ENCODE results near the gene CNGA1.
"Not testable (repeated sequence)": the region's sequence is repeated elsewhere in the genome, so short reads cannot be mapped to it uniquely, and the experiment has no call there.

The CNGA1 gene

GRCh38 chr4:48030470-48030869 lies 14.0 kb upstream of the CNGA1 start:
- DNase-seq (ENCODE audit: low read depth): no peak

DNA sequence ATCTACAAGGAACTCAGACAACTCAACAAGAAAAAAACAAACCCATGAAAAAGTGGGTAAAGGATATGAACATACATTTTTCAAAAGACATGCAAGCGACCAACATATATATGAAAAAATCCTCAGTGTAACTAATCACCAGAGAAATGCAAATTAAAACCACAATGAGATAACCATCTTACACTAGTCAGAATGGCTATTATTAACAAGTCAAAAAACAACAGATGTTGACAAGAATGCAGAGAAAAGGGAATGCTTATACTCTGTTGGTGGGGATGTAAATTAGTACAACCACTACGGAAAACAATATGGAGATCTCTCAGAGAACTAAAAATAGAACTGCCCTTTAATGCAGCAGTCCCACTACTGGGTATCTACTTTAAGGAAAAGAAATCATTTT lies 12.2 kb upstream of the CNGA1 start:
- no peak for DNase-seq (ENCODE audit: low read depth)

- no peak for DNase-seq (ENCODE audit: low read depth)
Observed at GRCh38 chr4:48027653-48028052, 11.2 kb upstream of the CNGA1 start.

- DNase-seq (ENCODE audit: low read depth): no peak
Observed at GRCh38 chr4:48025005-48025404, 8.5 kb upstream of the CNGA1 start.

DNA sequence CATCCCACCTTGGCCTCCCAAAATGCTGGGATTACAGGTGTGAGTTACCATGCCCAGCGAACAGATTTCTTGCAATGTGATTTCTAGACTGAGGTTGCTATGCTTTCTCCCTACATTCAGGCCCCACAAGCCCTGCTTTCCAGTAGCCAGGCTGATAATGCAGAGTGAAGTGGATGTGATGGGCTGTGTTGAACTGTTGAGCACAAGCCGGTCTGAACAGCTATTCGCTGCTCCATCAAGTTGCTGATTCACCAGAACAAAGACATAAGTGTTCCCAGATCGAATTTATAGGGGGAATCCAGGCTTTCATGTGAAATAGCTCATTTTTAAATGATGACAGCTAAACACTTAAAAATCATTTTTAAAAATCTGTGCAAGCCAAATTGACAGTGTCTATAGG lies 8.0 kb upstream of the CNGA1 start:
- no peak for DNase-seq (ENCODE audit: low read depth)

DNA sequence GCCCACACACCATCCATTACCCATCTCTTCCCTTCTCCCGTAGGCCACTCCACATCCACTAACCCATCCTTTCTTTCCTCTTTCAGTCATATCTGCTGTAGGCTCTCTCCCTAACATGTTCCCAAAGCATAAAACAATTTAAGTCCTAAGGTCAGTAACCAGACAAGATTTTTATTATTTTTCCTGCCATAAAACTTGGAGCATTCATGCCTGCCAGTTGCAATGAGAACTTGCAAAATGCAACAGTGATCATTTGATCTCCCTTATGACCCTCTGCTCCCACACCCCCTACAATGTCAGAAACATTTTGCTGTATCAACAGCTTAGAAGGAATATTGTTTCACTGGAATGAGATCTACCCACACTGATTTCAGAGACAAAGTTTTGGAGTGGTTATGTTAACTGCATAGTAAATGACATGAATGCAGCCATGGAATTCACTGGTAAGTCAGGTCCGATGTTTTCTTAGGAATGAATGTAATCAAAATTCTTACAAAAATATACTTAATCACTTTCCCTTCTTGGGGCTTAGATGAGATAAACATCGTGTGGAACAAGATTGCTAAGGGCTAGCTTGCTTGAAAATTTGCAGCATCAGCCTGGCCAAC lies 5.8 kb upstream of the CNGA1 start:
- no peak for DNase-seq (ENCODE audit: low read depth)

DNA sequence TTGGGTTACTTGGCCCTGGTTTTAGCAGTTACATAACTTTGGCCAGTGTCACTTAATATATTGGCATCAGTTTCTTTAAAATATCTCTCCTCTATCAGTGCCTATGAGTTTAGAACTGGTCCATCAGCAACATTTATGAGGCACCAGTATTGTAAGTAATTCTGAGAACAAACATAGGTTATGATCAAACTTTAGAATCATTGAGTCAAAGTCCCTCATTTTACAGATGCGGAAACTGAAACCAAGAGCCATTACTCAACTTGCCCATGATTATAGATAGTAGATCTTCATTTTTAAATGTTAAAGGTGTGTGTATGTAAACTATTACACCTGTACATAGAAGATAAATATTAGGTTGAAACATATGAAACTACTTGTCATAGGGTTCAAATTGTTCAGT lies 4.6 kb upstream of the CNGA1 start:
- no peak for DNase-seq (ENCODE audit: low read depth)

GRCh38 chr4:48018112-48018511 lies 1.6 kb upstream of the CNGA1 start:
- DNase-seq (ENCODE audit: low read depth): no peak

DNA sequence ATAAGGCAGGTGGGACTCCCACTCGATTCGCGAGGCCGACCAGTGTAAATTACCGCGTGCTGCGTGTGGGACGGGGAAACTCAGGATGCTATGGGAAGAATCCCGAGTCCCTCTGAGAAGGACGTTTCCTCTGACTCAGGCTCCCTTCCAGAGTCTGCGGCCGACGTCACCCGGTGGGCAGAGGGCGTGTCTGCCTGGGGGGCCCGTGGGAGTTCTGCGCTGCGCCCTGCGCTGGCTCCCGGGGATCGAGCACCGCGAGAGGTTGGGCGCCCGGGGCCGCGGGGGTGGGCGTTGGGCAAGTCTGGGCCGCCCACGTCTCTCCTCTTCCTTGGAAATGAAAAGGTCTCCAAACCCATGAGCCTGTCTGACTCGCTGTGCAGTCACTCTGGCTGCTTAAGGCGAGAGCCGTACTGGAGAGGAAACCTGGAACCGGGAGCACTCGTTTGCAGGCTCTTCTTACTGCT lies 659 bp upstream of the CNGA1 start:
- no peak for DNase-seq (ENCODE audit: low read depth)

- DNase-seq (ENCODE audit: low read depth): no peak
Observed at GRCh38 chr4:48015678-48016077, 803 bp downstream of the CNGA1 start.

DNA sequence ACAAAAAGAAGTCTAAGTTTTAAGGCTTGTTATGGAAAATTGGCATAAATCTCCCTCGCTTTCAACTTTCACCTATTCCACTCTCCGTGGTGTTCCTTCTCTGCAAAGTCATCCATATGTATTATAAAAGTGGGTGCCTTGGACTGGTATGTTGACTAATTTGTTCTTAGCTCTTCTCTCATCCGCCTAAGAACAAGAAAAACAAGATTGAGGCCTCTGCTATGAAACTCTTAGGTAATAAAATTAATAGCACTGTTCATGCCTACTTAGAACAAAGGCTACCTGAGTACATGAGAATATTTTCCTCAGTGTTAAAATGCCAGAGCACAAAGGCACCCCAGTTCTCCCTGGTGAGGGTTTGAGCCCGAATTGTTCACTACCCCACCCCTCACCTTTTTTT lies 1.3 kb downstream of the CNGA1 start:
- DNase-seq (ENCODE audit: low read depth): no peak

GRCh38 chr4:48012824-48013223 lies 3.7 kb downstream of the CNGA1 start:
- no peak for DNase-seq (ENCODE audit: low read depth)

- DNase-seq (ENCODE audit: low read depth): no peak
Observed at GRCh38 chr4:48011722-48012121, 4.8 kb downstream of the CNGA1 start.

DNA sequence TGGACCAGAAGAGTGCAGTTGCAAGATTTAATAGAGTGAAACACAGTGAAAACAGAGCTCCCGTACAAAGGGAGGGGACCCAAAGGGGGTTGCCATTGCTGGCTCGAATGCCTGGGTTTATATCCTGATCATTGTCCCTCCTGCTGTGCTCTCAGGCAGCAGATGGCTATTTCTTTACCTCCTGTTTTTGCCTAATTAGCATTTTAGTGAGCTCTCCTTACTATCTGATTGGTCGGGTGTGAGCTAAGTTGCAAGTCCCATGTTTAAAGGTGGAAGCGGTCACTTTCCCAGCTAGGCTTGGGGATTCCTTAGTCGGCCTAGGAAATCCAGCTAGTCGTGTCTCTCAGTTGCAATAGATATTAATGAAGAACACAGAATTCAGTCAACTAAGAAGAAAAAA lies 5.6 kb downstream of the CNGA1 start:
- DNase-seq (ENCODE audit: low read depth): not testable (repeated sequence)

GRCh38 chr4:48008021-48008596 lies 8.4 kb downstream of the CNGA1 start:
- DNase-seq (ENCODE audit: low read depth): no peak

DNA sequence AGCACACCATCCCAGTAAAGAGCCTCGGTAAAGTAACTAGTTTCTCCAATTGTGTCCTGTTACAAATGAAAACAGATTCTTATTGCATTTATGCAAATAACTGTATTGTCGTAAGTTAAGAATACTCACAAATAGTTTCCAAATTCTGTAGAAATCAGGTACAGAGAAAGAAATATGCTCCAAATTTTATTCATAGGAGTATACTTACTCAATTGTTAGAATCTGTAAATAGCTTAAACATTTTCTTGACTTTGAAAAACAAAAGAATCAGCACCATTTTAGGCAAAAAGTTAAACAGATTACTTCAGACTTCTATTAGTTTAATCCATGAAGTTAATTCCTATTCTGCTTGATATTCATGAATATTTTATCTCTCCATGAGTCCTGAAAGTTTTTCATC lies 10.7 kb downstream of the CNGA1 start:
- no peak for DNase-seq (ENCODE audit: low read depth)

DNA sequence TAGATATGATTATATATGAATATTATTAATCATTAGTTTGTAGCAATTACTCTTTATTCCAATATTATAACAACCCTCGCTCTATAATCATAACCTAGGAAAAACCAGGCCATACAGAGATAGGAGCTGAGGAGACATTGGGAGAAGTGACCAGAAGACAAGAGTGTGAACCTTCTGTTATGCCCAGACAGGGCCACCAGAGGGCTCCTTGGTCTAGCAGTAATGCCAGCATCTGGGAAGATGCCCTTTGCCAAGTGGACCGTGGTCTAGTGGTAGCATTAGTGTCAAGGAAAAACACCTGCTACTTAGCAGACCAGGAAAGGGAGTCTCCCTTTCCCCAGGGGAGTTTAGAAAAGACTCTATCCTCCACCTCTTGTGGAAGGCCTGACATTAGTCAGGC lies 12.9 kb downstream of the CNGA1 start:
- DNase-seq (ENCODE audit: low read depth): not testable (repeated sequence)

GRCh38 chr4:48002267-48002666 lies 14.2 kb downstream of the CNGA1 start:
- DNase-seq (ENCODE audit: low read depth): no peak

DNA sequence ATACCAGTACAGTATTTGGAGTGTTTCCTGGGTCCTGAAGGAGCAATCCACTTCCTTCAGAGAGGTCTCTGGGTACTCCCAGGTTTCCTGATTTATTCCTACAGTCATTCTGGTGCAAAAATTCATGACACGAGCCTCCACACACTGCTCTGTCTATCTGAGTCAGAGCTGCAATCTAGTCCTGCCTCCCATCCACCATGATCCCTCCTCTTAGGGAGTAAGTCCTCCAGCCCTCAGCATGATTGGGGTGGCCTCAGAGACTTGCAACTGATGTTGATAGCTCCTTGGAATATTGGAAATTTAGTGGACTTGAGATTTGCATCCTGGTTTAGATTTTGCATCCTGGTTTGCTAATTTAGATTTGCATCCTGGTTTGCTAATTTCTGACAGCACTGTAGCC lies 20.5 kb downstream of the CNGA1 start:
- DNase-seq (ENCODE audit: low read depth): no peak

DNA sequence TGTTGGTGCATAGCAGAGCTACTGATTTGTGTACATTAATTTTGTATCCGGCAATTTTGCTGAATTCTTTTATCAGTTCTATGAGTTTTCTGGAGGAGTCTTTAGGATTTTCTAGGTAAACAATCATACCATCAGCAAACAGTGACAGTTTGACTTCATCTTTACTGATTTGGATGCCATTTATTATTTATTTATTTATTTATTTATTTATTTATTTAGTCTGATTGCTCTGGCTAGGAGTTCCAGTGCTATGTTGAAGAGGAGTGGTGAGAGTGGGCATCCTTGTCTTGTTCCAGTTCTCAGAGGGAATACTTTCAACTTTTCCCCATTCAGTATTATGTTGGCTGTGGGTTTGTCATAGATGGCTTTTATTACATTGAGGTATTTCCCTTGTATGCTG lies 24.0 kb downstream of the CNGA1 start:
- DNase-seq (ENCODE audit: low read depth): not testable (repeated sequence)

DNA sequence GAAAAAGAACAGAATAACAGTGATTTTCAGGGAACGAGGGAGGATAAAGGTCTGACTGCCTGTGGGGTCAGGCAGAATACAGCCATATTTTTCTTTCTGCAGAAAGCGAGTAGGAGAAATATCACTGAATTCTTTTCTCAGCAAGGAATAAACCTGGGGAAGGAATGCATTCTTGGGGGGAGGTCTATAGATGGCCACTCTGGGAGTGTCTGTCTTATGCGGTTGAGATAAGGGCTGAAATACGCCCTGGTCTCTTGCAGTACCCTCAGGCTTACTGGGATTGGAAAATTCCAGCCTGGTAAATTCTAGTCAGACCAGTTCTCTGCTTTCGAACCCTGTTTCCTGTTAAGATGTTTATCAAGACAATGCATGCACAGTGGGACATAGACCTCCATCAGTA lies 26.3 kb downstream of the CNGA1 start:
- no peak for DNase-seq (ENCODE audit: low read depth)

- DNase-seq (ENCODE audit: low read depth): no peak
Observed at GRCh38 chr4:47974566-47974965, 41.9 kb downstream of the CNGA1 start.

DNA sequence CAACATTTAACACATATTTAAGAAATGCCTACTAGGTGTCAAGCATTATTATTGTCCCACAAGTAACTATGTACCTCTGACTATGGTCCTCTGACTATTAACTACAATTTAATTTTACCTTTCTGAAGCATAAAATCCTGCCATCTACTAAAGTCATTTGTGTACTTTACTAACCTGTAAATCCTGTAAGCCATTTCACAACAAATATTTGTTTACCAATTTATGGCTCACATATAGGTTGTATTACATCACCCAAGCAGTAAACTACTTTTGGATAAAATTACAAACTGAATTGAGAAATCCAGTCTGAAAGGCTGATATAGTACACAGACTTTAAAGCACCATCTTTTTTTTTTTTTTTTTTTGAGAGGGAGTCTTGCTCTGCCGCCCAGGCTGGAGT lies 43.8 kb downstream of the CNGA1 start:
- DNase-seq (ENCODE audit: low read depth): no peak

DNA sequence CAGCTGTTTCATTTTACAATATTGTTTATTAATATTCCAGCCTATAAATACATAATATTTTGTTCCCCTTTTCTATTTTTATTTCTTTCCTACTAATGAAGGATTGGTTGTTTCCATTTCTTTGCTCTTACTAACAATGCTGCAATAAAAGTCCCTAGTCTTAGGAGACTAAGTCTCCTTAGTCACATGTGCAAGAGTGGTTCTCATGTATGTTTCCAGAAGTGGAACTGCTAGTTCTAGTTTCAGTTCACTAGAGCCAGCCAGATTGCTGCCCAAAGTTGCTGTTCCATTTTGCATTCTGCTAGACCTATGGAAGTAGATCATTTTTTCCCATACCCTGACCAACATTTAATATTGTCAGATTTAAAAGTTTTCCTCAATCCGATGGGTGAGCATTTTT lies 44.3 kb downstream of the CNGA1 start:
- no peak for DNase-seq (ENCODE audit: low read depth)

Measured in CMK (cell line).